Heart right ventricle (tissue), 16 donors: ENCODE measurements around the gene LRP1B. TPM values are rescaled to one million over a fixed set of nuclear protein-coding genes. Genes with fewer than 3 reads are reported as not detected.

Experiments
- ATAC-seq, 8 donors: fragments of 200-7000 bp; cut with Tn5 transposase; one replicate each; pipeline ENCODE4 v1.9.1; 2020; ENCODE audit warnings: mild to moderate bottlenecking in 8 of 8, moderate library complexity in 8 of 8, moderate number of reproducible peaks in 1 of 8
- DNase-seq, 2 donors: peaks; one replicate each; pipeline ENCODE4 v3.0.0-alpha.2; 2020
- H3K27ac ChIP-seq, 10 donors: fragments of 200-600 bp; sonication (generic) in 2 of 10; one replicate each; pipeline versions ENCODE4 v1.5.0 to v1.8.0; 2020 to 2022; ENCODE audit warnings: mild to moderate bottlenecking in 3 of 10
- H3K27me3 ChIP-seq, 7 donors: fragments of 200-600 bp; one replicate each; pipeline ENCODE4 v1.8.0; 2021 to 2022; ENCODE audit warnings: mild to moderate bottlenecking in 2 of 7
- H3K36me3 ChIP-seq, 9 donors: fragments of 200-600 bp; sonication (generic) in 1 of 9; one replicate each; pipeline versions ENCODE4 v1.5.0 to v1.8.0; 2020 to 2022; ENCODE audit warnings: mild to moderate bottlenecking in 2 of 9
- H3K4me1 ChIP-seq, 9 donors: fragments of 200-600 bp; sonication (generic) in 1 of 9; one replicate each; pipeline versions ENCODE4 v1.5.0 to v1.8.0; 2020 to 2022; ENCODE audit warnings: mild to moderate bottlenecking in 4 of 9
- H3K4me3 ChIP-seq, 10 donors: fragments of 200-600 bp; sonication (generic) in 2 of 10; one replicate each; pipeline versions ENCODE4 v1.5.0 to v1.8.0; 2020 to 2022; ENCODE audit warnings: mild to moderate bottlenecking in 7 of 10, moderate library complexity in 2 of 10
- H3K9me3 ChIP-seq, 11 donors: fragments of 200-600 bp in 10 of 11; sonication (generic) in 2 of 11; one replicate each; pipeline versions ENCODE4 v1.5.0 to v1.8.0; 2013 to 2022; ENCODE audit warnings: mild to moderate bottlenecking in 2 of 11, control low read depth in 1 of 11, moderate library complexity in 1 of 11
- CTCF ChIP-seq, 9 donors: fragments of 200-600 bp; sonication (generic) in 2 of 9; IDR thresholded peaks; one replicate each; pipeline versions ENCODE4 v1.5.0 to v1.8.0; 2021 to 2022; ENCODE audit warnings: antibody characterized with exemption in 9 of 9, mild to moderate bottlenecking in 5 of 9, moderate library complexity in 1 of 9
- WGBS, 2 donors: extraction: QIAGEN DNeasy Blood & Tissue Kit; methylation state at CpG; one replicate each; pipeline ENCODE4 v1.1.7; 2013; ENCODE audit warnings: inconsistent platforms in 1 of 2; 5-methylcytosine and 5-hydroxymethylcytosine counted together
- intact Hi-C, 10 donors: fragments of 100-400 bp; cut with DNase I; formaldehyde crosslinking; loops; one replicate each; pipeline versions ENCODE4 v1.11.1 to v1.14.2; 2022
- polyA plus RNA-seq, 2 donors: library from polyadenylated mRNA; stranded (reverse); fragments of 200-250 nt; gene quantifications; one replicate each; pipeline ENCODE4 v1.2.3, GENCODE V29; 2013
- total RNA-seq, 10 donors: library from RNA; stranded (reverse); fragmentation: NEBNext Ultra II Directional in 3 of 10; extraction: Animal tissue kit (Norgen Biotek cat#: 25700) in 3 of 10; gene quantifications; one replicate each; pipeline versions ENCODE4 v1.2.1 to v1.2.4, GENCODE V29; 2021 to 2023
- donor health status: Arrhythmogenic right ventricular cardiomyopathy.
- donor health status: ischemic (EF 13 %, LVEDD 7.1; RV severe dilation, severe dysfunction).
- donor health status: healthy with polysubstance abuse.
- donor health status: DM: no; HTN: yes; CAD: no.
- donor health status: DM: no; HTN: no; CAD: no.
- donor health status: ischemic (EF 25% LVEDD 6.9; RV normal size, moderate dysfunction).
- donor health status: ischemic (EF 25% LVEDD 5.7; RV mildly dilated, moderate dysfunction).
- donor health status: healthy.
- donor health status: DM: yes; HTN: yes; CAD: no.
- donor health status: Ischemic cardiomyopathy.
- donor health status: ischemic (EF 35%, LVEDD 5.7; RV mildly dilated, moderate dysfunction).
- donor health status: nonischemic (EF 11% LVEDD 7.7; RV severe dilation, severe dysfunction).
- donor health status: DM: yes; HTN: yes; CAD: no.
- donor health status: PGD.
- donor health status: ischemic (EF 29% LVEDD 5.4; RV normal size, mild dysfunction).
- donor health status: nonischemic (EF 23%, LVEDD 6.1; RV moderate dilation, normal function).

Gene LRP1B
- total and polyA plus RNA-seq, 12 donors, result 0.02 to 0.27 (median 0.14) TPM; not detected in 1

DNA sequence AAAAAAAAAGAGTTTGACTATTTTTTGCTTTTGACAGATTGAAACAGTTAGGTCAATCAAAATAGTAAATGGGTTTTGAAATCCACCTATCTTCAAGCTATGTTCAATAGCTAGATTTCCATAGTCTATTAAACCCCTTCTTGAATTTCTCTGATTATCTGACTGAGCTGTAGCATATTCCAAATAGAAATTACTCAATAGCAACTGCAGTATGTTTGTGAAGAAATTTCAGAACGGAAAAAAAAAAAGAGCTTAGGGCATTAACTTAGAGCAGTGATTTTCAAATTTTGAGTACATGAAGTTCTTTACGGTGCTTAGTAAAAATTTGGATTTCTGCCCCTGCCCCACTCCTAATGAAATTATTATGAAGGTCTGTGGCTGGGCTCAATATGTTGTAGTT lies 432.3 kb downstream of the LRP1B start:
- Histone ChIP-seq H3K27ac (no peak overlapping the region), H3K27me3 (peaks cover 0 to 43% (median 3%) of the 10 kb centered on the region in 7 donors), H3K4me1 (no peaks in the 10 kb centered on the region), H3K9me3 (no peaks in the 10 kb centered on the region), H3K36me3 (no peaks in the 10 kb centered on the region), H3K4me3 (no peak overlapping the region)
- TF ChIP-seq CTCF (IDR thresholded peaks at IDR 0.05), result no peak
- intact Hi-C loops, result no loop called here
- no peak for DNase-seq
- 90 to 94% methylated on average over 2 of the region's 2 CpGs for WGBS, 2 donors
- ATAC-seq, result no peak

GRCh38 chr2:141697035-141697434 lies 433.8 kb downstream of the LRP1B start:
- no peak for DNase-seq
- intact Hi-C loops, result no loop called here
- H3K9me3 ChIP-seq, result no peaks in the 10 kb centered on the region
- WGBS, 2 donors, result 88 to 90% methylated on average over 3 of the region's 3 CpGs
- no peak overlapping the region for H3K4me3 ChIP-seq
- no peaks in the 10 kb centered on the region for H3K4me1 ChIP-seq
- no peak overlapping the region for H3K27ac ChIP-seq
- no peak for ATAC-seq
- H3K36me3 ChIP-seq, result no peaks in the 10 kb centered on the region
- no peak for TF ChIP-seq CTCF (IDR thresholded peaks at IDR 0.05)
- H3K27me3 ChIP-seq, result peaks cover 0 to 43% (median 2%) of the 10 kb centered on the region in 7 donors

DNA sequence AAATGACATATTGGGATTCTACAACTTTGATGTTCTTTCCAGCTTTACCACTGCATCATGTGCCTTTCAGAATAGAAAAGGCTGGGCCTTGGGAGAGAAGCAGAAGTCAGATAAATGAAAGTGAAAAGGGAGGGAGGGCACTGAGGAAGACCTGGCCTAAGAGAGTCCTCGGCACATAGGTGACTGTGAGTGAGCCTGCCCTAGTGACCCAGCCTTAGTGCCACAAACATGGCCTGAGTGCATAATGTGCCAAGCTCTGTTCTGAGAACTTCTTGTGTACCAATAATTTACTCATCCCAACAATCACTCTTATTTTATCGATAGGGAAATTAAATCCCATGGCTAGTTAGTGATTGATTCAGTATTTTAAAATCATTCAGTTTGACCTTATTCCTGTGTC lies 436.6 kb downstream of the LRP1B start:
- Histone ChIP-seq H3K4me1 (no peaks in the 10 kb centered on the region), H3K36me3 (no peaks in the 10 kb centered on the region), H3K27me3 (peaks cover 0 to 39% (median 0%) of the 10 kb centered on the region in 7 donors), H3K4me3 (no peak overlapping the region), H3K27ac (no peak overlapping the region), H3K9me3 (no peaks in the 10 kb centered on the region)
- DNase-seq, result no peak
- ATAC-seq, result no peak
- WGBS, 2 donors, result 85 to 86% methylated on average over 2 of the region's 2 CpGs
- no peak for TF ChIP-seq CTCF (IDR thresholded peaks at IDR 0.05)
- intact Hi-C loops, result no loop called here

DNA sequence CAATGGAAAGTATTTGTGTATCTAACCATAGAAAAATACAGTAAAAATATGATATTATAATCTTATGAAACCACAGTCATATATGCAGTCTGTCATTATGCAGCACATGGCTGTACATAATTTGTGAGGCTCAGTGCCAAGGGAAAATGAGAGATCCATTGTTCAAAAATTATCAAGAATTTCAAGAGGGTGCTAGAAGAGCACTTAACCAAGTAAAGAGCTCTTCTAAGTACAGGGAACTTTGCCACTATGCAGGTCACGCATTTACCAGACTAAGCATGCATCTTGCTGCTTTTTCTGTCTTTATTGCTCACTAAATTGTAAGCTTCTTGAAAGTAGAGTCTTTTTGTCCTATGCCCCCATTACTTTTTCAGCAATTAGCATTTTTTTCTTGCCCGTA lies 438.0 kb downstream of the LRP1B start:
- ATAC-seq (peak in 1 of 8 donors; percentile 73), DNase-seq (no peak)
- H3K4me1 ChIP-seq, result no peaks in the 10 kb centered on the region
- no peak overlapping the region for H3K27ac ChIP-seq
- 53 to 62% methylated on average over 2 of the region's 2 CpGs for WGBS, 2 donors
- no peaks in the 10 kb centered on the region for H3K9me3 ChIP-seq
- H3K27me3 ChIP-seq, result peaks cover 0 to 36% (median 0%) of the 10 kb centered on the region in 7 donors
- no peak overlapping the region for H3K4me3 ChIP-seq
- H3K36me3 ChIP-seq, result no peaks in the 10 kb centered on the region
- TF ChIP-seq CTCF (IDR thresholded peaks at IDR 0.05), result no peak
- intact Hi-C loops, result no loop called here
